Endothelial cell of hepatic sinusoid (primary cell): ENCODE data around the gene RRAS.

Experiments used
- in situ Hi-C: cut with HindIII; loops from 2 replicates; pipeline ENCODE4 v1.10.0; 2017; ENCODE audit warnings: low sequenced_read_pairs

Gene RRAS

GRCh38 chr19:49677901-49678674 lies 38.1 kb upstream of the RRAS start:
- in situ Hi-C loops: loop anchor here (10.0 kb wide), 1 partner anchor 163 kb away; the partner anchor contains the start of gene FCGRT

GRCh38 chr19:49677231-49677900 lies 37.4 kb upstream of the RRAS start, which contains the start of gene PRMT1:
TSS of gene PRMT1 (plus strand) at chr19:49677271. CDS start at chr19:49677281, 10 bp downstream.
- in situ Hi-C loops: loop anchor here (10.0 kb wide), 1 partner anchor 163 kb away; the partner anchor contains the start of gene FCGRT

- in situ Hi-C loops: loop anchor here (10.0 kb wide), 1 partner anchor 162 kb away; the partner anchor contains the start of gene FCGRT
These were observed 36.9 kb upstream of the RRAS start for GRCh38 chr19:49676784-49677230.

DNA sequence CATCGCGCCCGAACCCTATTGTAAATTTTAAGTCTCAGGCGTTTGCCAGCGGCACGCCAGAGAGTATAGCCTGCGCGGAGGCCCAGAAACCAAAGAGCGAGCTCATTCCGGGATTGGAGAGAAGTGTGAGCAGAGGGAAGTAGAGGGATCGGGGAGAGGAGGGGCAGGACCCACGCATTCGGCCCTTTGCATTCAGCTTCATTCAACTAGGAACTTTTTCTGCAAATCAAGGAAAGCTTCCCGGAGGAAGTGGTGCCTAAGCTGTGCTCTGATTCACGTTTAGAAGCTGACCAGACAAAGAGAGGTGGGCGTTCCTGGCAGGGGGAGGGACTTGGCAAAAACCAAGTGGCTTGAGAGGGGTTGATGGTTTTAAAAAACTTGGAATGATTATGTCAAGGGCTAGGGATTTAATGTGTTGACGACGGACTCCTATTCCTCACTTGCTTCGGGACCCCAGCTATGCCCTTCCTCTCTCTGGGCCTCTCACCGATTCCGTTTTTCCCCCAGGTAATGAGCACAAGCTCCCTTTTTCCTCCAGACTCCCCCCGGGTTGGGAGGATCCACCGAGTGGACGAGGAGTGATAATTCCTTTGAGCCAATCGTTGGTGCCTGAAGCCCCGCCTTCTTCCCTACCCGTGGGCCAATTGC lies 36.3 kb upstream of the RRAS start:
- in situ Hi-C loops: loop anchor here (10.0 kb wide), 1 partner anchor 161 kb away; the partner anchor contains the start of gene FCGRT

DNA sequence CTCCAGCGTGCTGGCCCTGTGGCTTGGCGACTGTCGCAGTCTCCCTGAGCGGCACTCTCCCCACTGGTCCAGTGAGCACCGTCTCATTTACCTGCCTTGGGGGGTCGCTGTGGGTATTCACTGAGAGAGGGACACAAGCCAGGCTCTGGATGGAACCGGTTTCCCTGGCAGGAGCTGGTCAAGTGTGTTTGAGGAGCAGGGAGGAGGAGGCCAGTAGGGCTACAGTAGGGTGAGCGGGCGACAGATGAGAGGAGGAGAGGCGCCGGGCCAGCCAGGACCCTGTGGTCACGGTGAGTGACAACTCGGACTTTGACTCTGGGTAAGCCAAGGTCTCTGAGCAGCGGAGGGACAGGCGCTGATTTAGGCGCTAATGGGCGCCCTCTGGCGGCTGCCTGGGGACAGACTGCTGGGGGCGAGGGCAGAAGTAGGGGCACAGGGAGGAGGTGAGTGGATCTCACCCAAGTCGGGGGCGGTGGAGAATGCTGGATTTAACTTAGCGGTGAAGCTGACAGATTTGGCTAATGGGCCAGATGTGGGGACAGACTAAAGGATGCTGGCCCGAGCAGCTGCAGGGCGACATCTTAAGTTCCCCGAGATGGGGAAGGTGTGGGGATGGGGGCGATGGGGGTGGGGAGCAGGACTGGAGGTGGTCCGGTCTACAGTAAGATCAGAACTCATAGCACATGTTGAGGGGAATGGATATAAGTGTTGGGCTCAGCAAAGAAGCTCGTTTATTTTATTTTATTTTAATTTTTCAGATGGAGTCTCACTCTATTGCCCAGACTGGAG lies 32.4 kb upstream of the RRAS start:
- in situ Hi-C loops: loop anchor here (10.0 kb wide), 1 partner anchor 158 kb away; the partner anchor contains the start of gene FCGRT

- in situ Hi-C loops: no loop called here
These were observed 29.6 kb upstream of the RRAS start for GRCh38 chr19:49669516-49669915.

- in situ Hi-C loops: no loop called here
These were observed 27.5 kb upstream of the RRAS start for GRCh38 chr19:49667473-49667872.

DNA sequence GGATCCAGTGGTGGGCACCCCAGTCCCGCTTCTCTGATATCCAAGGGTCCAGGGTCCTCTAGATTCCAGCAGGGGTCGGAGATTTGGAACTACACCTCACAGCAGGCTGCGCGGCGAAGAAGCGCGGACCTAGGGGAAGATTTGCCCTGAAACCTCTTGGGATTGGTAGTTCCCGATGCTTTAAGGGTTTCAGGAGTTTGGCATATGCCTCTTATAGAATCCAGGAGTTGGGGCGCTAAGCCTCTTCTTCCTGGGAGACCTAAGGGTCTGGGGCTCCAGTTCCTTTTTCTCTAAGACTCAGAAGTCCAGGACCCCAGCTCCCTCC lies 26.1 kb upstream of the RRAS start:
- in situ Hi-C loops: no loop called here

GRCh38 chr19:49665351-49666119 lies 25.6 kb upstream of the RRAS start, which contains the start of the genes BCL2L12 and IRF3:
TSS of gene BCL2L12 (plus strand) at chr19:49665933. CDS start at chr19:49666693, 760 bp downstream.
TSS of gene IRF3 (minus strand) at chr19:49665857. CDS start at chr19:49664838, 1,019 bp downstream.
- in situ Hi-C loops: no loop called here

DNA sequence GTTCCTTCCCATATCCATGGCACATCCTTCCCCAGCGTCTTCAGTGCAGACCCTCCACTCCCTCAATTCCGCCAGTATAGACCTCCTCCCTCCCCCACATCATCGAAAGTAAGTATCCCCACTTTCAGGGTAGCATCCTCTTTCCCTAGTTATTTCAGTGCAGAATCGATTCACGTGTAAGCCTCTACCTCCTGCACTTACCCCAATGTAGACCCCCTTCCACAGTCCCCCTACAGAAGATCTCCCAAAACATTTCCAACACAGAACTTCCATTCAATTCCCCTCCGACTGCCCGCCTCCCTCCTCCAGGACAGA lies 25.1 kb upstream of the RRAS start:
- in situ Hi-C loops: no loop called here

- in situ Hi-C loops: no loop called here
These were observed 24.5 kb upstream of the RRAS start for GRCh38 chr19:49664171-49665035.

DNA sequence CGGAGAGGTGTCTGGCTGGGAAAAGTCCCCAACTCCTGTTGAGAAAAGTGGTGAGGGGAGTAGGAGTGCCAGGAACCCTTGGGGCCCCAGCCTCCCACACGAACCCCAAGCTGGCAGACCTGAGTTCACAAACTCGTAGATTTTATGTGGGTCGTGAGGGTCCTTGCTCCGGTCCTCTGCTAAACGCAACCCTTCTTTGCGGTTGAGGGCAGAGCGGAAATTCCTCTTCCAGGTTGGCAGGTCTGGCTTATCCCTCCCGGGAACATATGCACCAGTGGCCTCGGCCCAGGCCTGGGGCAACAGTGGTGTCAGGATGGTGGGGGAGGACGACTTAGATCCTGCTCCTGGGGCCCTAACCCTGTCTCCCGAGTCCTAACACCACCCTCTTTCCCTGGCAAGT lies 23.3 kb upstream of the RRAS start:
- in situ Hi-C loops: no loop called here

- in situ Hi-C loops: no loop called here
These were observed 22.1 kb upstream of the RRAS start for GRCh38 chr19:49662011-49662410.

- in situ Hi-C loops: no loop called here
These were observed 20.5 kb upstream of the RRAS start for GRCh38 chr19:49660338-49660961.

DNA sequence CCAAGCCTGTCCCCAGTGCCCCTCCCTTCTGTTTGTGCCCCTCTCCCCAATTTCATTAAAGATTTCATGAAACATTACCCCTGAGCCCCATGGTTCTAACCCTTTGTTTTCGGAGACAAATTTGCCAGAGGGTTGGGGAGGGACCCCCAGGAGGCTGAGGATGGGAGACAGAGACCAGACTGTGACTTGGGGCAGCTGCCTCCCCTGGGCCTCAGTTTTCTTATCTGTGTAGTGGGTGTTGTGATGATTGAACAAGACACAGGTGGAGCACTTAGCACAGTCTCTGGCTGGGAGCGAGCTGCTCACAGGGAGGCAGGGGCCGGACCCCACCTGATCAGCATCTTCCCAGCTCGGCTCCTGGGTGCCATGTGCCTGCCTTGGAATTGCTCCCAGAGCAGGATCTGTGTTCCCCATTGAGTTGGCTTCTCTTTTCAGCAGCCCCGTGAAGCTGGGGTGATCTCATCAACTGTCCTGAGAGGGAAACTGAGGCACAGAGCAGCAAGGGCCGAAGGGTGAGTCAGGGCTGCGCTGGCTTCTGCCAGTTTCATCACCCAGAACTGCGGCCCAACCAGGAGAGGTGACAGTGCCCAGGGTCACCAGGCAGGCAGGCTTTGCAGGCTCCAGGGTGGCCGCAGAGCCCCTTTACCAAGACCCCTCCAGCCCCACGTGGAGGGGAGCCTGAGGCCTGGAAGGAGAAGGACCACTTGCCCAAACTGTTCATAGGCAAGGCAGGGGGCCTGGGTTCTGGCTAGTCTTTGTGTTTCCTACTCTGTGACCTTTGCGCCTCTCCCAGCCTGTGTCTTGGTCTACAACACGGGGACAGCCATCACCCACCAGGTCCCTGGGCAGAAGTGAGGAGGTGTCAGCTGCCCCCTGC lies 18.9 kb upstream of the RRAS start:
- in situ Hi-C loops: no loop called here

DNA sequence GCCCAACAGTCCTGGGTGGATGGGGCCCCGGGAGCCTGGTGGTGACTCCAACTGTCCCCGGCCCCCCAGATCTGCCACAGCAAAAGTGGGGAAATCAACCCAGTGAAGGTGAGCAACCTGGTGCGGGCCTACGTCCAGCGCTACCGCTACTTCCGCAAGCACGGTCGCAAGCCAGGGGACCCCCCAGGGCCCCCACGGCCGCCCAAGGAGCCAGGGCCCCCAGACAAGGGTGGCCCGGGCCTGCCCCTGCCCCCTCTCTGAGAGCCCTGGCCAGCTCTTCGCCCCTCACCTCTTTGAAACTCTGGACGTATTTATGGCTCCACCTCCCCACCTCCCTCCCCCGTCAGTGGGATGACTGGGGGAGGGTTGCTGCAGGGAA lies 18.2 kb upstream of the RRAS start:
- in situ Hi-C loops: no loop called here

DNA sequence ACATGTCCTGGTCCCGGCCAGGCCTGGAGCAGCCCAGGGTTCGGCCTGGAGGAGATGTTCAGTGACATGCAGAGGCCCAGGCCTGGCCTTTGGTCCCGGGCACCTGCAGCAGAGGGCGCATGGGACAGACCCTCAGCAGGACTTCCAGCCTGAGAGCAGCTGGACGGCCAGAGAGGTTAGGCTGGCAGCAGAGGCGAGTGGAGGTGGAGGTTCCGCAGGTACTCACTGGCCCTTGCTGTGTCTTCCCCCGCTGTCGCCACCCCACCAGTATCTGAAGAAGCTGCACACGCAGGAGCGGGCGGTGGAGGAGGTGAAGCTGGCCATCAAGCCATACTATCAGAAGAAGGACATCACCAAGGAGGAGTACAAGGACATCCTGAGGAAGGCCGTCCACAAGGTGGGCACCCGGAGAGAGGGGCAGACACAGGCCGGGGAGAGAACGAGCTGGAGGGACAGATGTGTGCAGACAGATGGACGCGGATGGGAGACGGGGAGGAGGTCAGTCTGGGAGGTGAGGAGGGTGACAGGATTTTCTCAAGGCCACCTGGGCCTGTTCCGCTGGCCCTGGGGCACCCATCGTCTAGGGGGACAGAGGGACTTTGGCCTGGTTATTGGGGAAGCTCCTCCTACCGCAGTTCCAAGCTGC lies 17.7 kb upstream of the RRAS start:
- in situ Hi-C loops: no loop called here
